Osteocyte (in vitro differentiated cells): Measurements from ENCODE around the gene PCGF1. TPM values are rescaled to one million over a fixed set of nuclear protein-coding genes. Genes with fewer than 3 reads are reported as not detected.

ENCODE experiments used
- DNase-seq: peaks from one replicate; pipeline ENCODE4 v3.0.0; 2021; ENCODE audit warnings: mixed read lengths; ENCODE audit not compliant: unreplicated experiment; ENCODE audit errors: extremely low spot score
- H3K27ac Mint-ChIP-seq: one replicate; pipeline ENCODE4 v1.8.0; 2021; ENCODE audit warnings: mild to moderate bottlenecking, mixed read lengths; ENCODE audit not compliant: unreplicated experiment
- H3K27me3 Mint-ChIP-seq: one replicate; pipeline ENCODE4 v1.8.0; 2021; ENCODE audit warnings: mixed read lengths; ENCODE audit not compliant: unreplicated experiment
- H3K36me3 Mint-ChIP-seq: one replicate; pipeline ENCODE4 v1.8.0; 2021; ENCODE audit warnings: mixed read lengths; ENCODE audit not compliant: unreplicated experiment
- H3K4me1 Mint-ChIP-seq: one replicate; pipeline ENCODE4 v1.8.0; 2021; ENCODE audit warnings: mixed read lengths; ENCODE audit not compliant: unreplicated experiment
- H3K4me3 Mint-ChIP-seq: one replicate; pipeline ENCODE4 v1.8.0; 2021; ENCODE audit warnings: mild to moderate bottlenecking, moderate library complexity, mixed read lengths; ENCODE audit not compliant: unreplicated experiment
- H3K9me3 Mint-ChIP-seq: one replicate; pipeline ENCODE4 v1.8.0; 2021; ENCODE audit warnings: mixed read lengths; ENCODE audit not compliant: unreplicated experiment
- CTCF ChIP-seq: fragments of 200-600 bp; sonication (generic); IDR thresholded peaks from 2 replicates; pipeline ENCODE4 v1.5.0; 2021; ENCODE audit warnings: antibody characterized with exemption, mild to moderate bottlenecking, moderate library complexity
- total RNA-seq: library from RNA; stranded (reverse); gene quantifications from 2 replicates; pipeline ENCODE4 v1.2.1, GENCODE V29; 2021

PCGF1 gene
- total RNA-seq, 1 donor from 2014 or later: 32.5 TPM

- H3K27ac Mint-ChIP-seq: no peak overlapping the region
- no peaks in the 10 kb centered on the region for H3K9me3 Mint-ChIP-seq
- no peak for DNase-seq
- no peak overlapping the region for H3K4me3 Mint-ChIP-seq
- peaks cover 9% of the 10 kb centered on the region for H3K36me3 Mint-ChIP-seq
- peaks cover 50% of the 10 kb centered on the region for H3K27me3 Mint-ChIP-seq
- no peak for TF ChIP-seq CTCF
- peaks cover 35% of the 10 kb centered on the region for H3K4me1 Mint-ChIP-seq
These were observed 2.8 kb upstream of the PCGF1 start for GRCh38 chr2:74510272-74510671.

GRCh38 chr2:74507926-74508520 lies 528 bp upstream of the PCGF1 start:
- TF ChIP-seq CTCF: no peak
- Mint-ChIP-seq H3K27ac (peak overlapping the region; percentile 100), H3K36me3 (peaks cover 20% of the 10 kb centered on the region), H3K9me3 (no peaks in the 10 kb centered on the region), H3K27me3 (peaks cover 41% of the 10 kb centered on the region), H3K4me1 (peaks cover 52% of the 10 kb centered on the region), H3K4me3 (peak overlapping the region; percentile 98)
- no peak for DNase-seq

GRCh38 chr2:74505448-74506246 lies 1.8 kb downstream of the PCGF1 start:
- Mint-ChIP-seq H3K27ac (peak overlapping the region; percentile 83), H3K27me3 (peaks cover 27% of the 10 kb centered on the region), H3K9me3 (no peaks in the 10 kb centered on the region), H3K4me3 (peak overlapping the region; percentile 98), H3K36me3 (peaks cover 20% of the 10 kb centered on the region), H3K4me1 (peaks cover 64% of the 10 kb centered on the region)
- DNase-seq: no peak
- TF ChIP-seq CTCF: no peak

GRCh38 chr2:74504591-74504990 lies 2.9 kb downstream of the PCGF1 start:
- Mint-ChIP-seq H3K27ac (peak overlapping the region; percentile 83), H3K36me3 (peaks cover 16% of the 10 kb centered on the region), H3K4me3 (peak overlapping the region; percentile 71), H3K4me1 (peaks cover 68% of the 10 kb centered on the region), H3K27me3 (peaks cover 24% of the 10 kb centered on the region), H3K9me3 (no peaks in the 10 kb centered on the region)
- DNase-seq: no peak
- no peak for TF ChIP-seq CTCF
